Liver (tissue), 9 donors: Measurements from ENCODE around the gene EPB41L2. TPM values are rescaled to one million over a fixed set of nuclear protein-coding genes. Genes with fewer than 3 reads are reported as not detected.

Experiments
- DNase-seq: peaks from one replicate; pipeline ENCODE4 v3.0.0-alpha.2; 2017; ENCODE audit warnings: low spot score
- H3K27ac ChIP-seq, 2 donors: one replicate each; pipeline ENCODE4 v1.7.0; 2013; ENCODE audit warnings: inconsistent platforms in 2 of 2, low read length in 2 of 2, control low read depth in 1 of 2, low read depth in 1 of 2, mild to moderate bottlenecking in 1 of 2
- H3K27me3 ChIP-seq, 4 donors: one replicate each; pipeline versions ENCODE4 v1.6.1 to v1.7.0; 2013; ENCODE audit warnings: low read length in 3 of 4, inconsistent platforms in 1 of 4, mild to moderate bottlenecking in 1 of 4, moderate library complexity in 1 of 4; ENCODE audit not compliant: control insufficient read depth in 4 of 4, insufficient read depth in 4 of 4
- H3K36me3 ChIP-seq, 4 donors: one replicate each; pipeline versions ENCODE4 v1.6.1 to v1.7.0; 2013; ENCODE audit warnings: low read length in 3 of 4, mild to moderate bottlenecking in 3 of 4, low read depth in 1 of 4, moderate library complexity in 1 of 4; ENCODE audit not compliant: control insufficient read depth in 4 of 4, insufficient read depth in 3 of 4
- H3K4me1 ChIP-seq, 4 donors: one replicate each; pipeline versions ENCODE4 v1.6.1 to v1.7.0; 2013; ENCODE audit warnings: low read length in 3 of 4, mild to moderate bottlenecking in 3 of 4, moderate library complexity in 1 of 4; ENCODE audit not compliant: control insufficient read depth in 4 of 4, insufficient read depth in 4 of 4
- H3K4me3 ChIP-seq, 3 donors: one replicate each; pipeline versions ENCODE4 v1.6.1 to v1.7.0; 2013; ENCODE audit warnings: low read length in 3 of 3, control low read depth in 1 of 3, low read depth in 1 of 3, mild to moderate bottlenecking in 1 of 3
- H3K9ac ChIP-seq, 2 donors: one replicate each; pipeline ENCODE4 v1.7.0; 2013; ENCODE audit warnings: low read length in 2 of 2, mild to moderate bottlenecking in 2 of 2, moderate library complexity in 2 of 2, control low read depth in 1 of 2, low read depth in 1 of 2
- H3K9me3 ChIP-seq, 4 donors: one replicate each; pipeline versions ENCODE4 v1.6.1 to v1.7.0; 2013; ENCODE audit warnings: low read length in 3 of 4; ENCODE audit not compliant: control insufficient read depth in 4 of 4
- ATF3 ChIP-seq: IDR thresholded peaks from 2 replicates; pipeline ENCODE4 v1.6.1; 2016; ENCODE audit warnings: antibody characterized with exemption
- CTCF ChIP-seq: fragments of 150-350 bp; IDR thresholded peaks from 2 replicates; pipeline ENCODE4 v1.5.1; 2017; ENCODE audit warnings: improper control_type of control experiment, low read depth, low read length; ENCODE audit not compliant: missing input control
- EGR1 ChIP-seq, 2 donors: IDR thresholded peaks; 2 replicates each; pipeline ENCODE4 v1.6.1; 2016 to 2018; ENCODE audit warnings: antibody characterized with exemption in 2 of 2, low read depth in 2 of 2
- FOXA1 ChIP-seq: IDR thresholded peaks from 2 replicates; pipeline ENCODE4 v1.6.1; 2016; ENCODE audit warnings: antibody characterized with exemption
- FOXA2 ChIP-seq: IDR thresholded peaks from 2 replicates; pipeline ENCODE4 v1.6.1; 2016; ENCODE audit warnings: antibody characterized with exemption
- GABPA ChIP-seq, 2 donors: IDR thresholded peaks in 1 of 2; conservative IDR thresholded peaks in 1 of 2; 2 replicates each; pipeline ENCODE4 v1.6.1; 2016; ENCODE audit warnings: antibody characterized with exemption in 2 of 2, mild to moderate bottlenecking in 1 of 2, moderate library complexity in 1 of 2
- HNF4A ChIP-seq, 2 donors: conservative IDR thresholded peaks; 2 replicates each; pipeline ENCODE4 v1.6.1; 2016; ENCODE audit warnings: antibody characterized with exemption in 2 of 2, mild to moderate bottlenecking in 2 of 2
- HNF4G ChIP-seq: IDR thresholded peaks from 2 replicates; pipeline ENCODE4 v1.6.1; 2016; ENCODE audit warnings: antibody characterized with exemption
- JUND ChIP-seq, 2 donors: IDR thresholded peaks; 2 replicates each; pipeline ENCODE4 v1.6.1; 2016; ENCODE audit warnings: antibody characterized with exemption in 2 of 2
- MAX ChIP-seq: IDR thresholded peaks from 2 replicates; pipeline ENCODE4 v1.6.1; 2016; ENCODE audit warnings: antibody characterized with exemption
- NR2F2 ChIP-seq: IDR thresholded peaks from 2 replicates; pipeline ENCODE4 v1.6.1; 2016; ENCODE audit warnings: antibody characterized with exemption
- REST ChIP-seq: IDR thresholded peaks from 2 replicates; pipeline ENCODE4 v1.6.1; 2016; ENCODE audit warnings: antibody characterized with exemption, mild to moderate bottlenecking
- RXRA ChIP-seq, 2 donors: IDR thresholded peaks; 2 replicates each; pipeline ENCODE4 v1.6.1; 2017 to 2018; ENCODE audit warnings: antibody characterized with exemption in 2 of 2, mild to moderate bottlenecking in 1 of 2
- SP1 ChIP-seq: IDR thresholded peaks from 2 replicates; pipeline ENCODE4 v1.6.1; 2018; ENCODE audit warnings: antibody characterized with exemption, mild to moderate bottlenecking
- TAF1 ChIP-seq: conservative IDR thresholded peaks from 2 replicates; pipeline ENCODE4 v1.6.1; 2016; ENCODE audit warnings: antibody characterized with exemption, mild to moderate bottlenecking
- YY1 ChIP-seq: IDR thresholded peaks from 2 replicates; pipeline ENCODE4 v1.6.1; 2016; ENCODE audit warnings: antibody characterized with exemption, mild to moderate bottlenecking
- WGBS: extraction: QIAGEN DNeasy Blood & Tissue Kit; methylation state at CpG from one replicate; pipeline ENCODE4 v1.1.7; 2013; 5-methylcytosine and 5-hydroxymethylcytosine counted together
- polyA plus RNA-seq, 2 donors: library from polyadenylated mRNA; stranded (reverse) in 1 of 2; unstranded in 1 of 2; fragments of 200-250 nt in 1 of 2; fragments of >200 nt in 1 of 2; fragmentation: Nextera tagmentation in 1 of 2; extraction: Ambion mirVana in 1 of 2; gene quantifications; one replicate each; pipeline versions ENCODE4 v1.2.1 to v1.2.3, GENCODE V29; 2013 to 2015
- total RNA-seq, 2 donors: library from RNA; depleted of rRNA; stranded (reverse); fragments of >200 nt; gene quantifications; one replicate each; pipeline ENCODE4 v1.2.3, GENCODE V29; 2014
- donor health status: healthy.
- donor health status: healthy.
- donor health status: healthy.
- donor health status: healthy.
- donor health status: healthy.

The EPB41L2 gene
- total and polyA plus RNA-seq, 4 donors: 10.0 to 43.3 (median 18.7) TPM

- no peak overlapping the region for H3K4me3 ChIP-seq
- TF ChIP-seq CTCF (no peak), RXRA (IDR thresholded peaks at IDR 0.05) (no peak), ATF3 (no peak), FOXA2 (no peak), MAX (no peak), HNF4G (no peak), NR2F2 (no peak), FOXA1 (no peak), YY1 (no peak), SP1 (no peak), JUND (IDR thresholded peaks at IDR 0.05) (no peak), REST (no peak)
- WGBS: 92% methylated on average over 1 of the region's 1 CpG
- peaks cover 8 to 20% (median 12%) of the 10 kb centered on the region in 4 donors for H3K9me3 ChIP-seq
- no peak overlapping the region for H3K9ac ChIP-seq
- H3K4me1 ChIP-seq: peaks cover 3 to 6% (median 3%) of the 10 kb centered on the region in 4 donors
- H3K36me3 ChIP-seq: peaks cover 0 to 2% (median 0%) of the 10 kb centered on the region in 4 donors
- H3K27me3 ChIP-seq: no peaks in the 10 kb centered on the region
- DNase-seq: no peak
- H3K27ac ChIP-seq: no peak overlapping the region
Measured at GRCh38 chr6:131058236-131058635, 4.8 kb downstream of the EPB41L2 start.

- Histone ChIP-seq H3K27ac (no peak overlapping the region), H3K4me3 (peak overlapping the region in 1 of 3 donors; percentile 18), H3K9ac (no peak overlapping the region), H3K36me3 (peaks cover 0 to 2% (median 0%) of the 10 kb centered on the region in 4 donors), H3K9me3 (peaks cover 8 to 20% (median 12%) of the 10 kb centered on the region in 4 donors), H3K27me3 (no peaks in the 10 kb centered on the region), H3K4me1 (no peaks in the 10 kb centered on the region)
- DNase-seq: no peak
- 96% methylated on average over 6 of the region's 6 CpGs for WGBS
- TF ChIP-seq CTCF (no peak), REST (no peak), NR2F2 (no peak), RXRA (IDR thresholded peaks at IDR 0.05) (no peak), FOXA1 (no peak), YY1 (no peak), SP1 (no peak), GABPA (IDR thresholded peaks at IDR 0.05 in 1 of 2, conservative IDR thresholded peaks at IDR 0.05 in 1 of 2) (no peak), TAF1 (no peak), HNF4A (conservative IDR thresholded peaks at IDR 0.05) (no peak), HNF4G (no peak), MAX (no peak), EGR1 (IDR thresholded peaks at IDR 0.05; ENCODE audit: low read depth in 2 of 2) (no peak)
Measured at GRCh38 chr6:131054392-131055250, 8.4 kb downstream of the EPB41L2 start.
